Measurements from ENCODE around the gene LRRC52. TPM values are rescaled to one million over a fixed set of nuclear protein-coding genes. Genes with fewer than 3 reads are reported as not detected.

LRRC52 gene
- total and polyA plus RNA-seq, 2 of the 13 experiments (the other 11 are each of a cell fraction or from before 2014, with no cell fraction given) = not detected

DNA sequence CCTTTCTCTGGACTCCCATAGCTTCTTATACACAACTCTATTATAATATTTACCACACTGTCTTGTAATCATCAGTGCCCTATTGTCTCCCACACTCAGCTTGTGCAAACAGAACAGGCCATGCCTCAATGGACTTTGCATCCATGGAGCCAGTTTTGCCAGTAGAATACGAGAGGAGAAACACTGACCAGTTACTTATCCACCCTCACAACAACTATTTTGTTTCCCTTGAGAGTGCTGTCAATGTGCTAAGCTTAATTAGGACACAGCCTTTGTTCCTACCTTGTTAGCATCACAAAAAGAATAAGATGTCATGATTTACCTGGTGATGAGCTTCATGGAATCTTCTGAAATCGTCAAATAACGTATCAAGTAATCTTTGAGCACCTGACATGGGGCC, 18.1 kb upstream of the LRRC52 start (continued):
- TF ChIP-seq POLR2AphosphoS5 (IDR thresholded peaks at IDR 0.05; ENCODE audit: low read depth, low read length) (no peak), ZNF205 (CRISPR knock-in tag; IDR thresholded peaks at IDR 0.05) (peak; percentile 98), ZNF747 (CRISPR knock-in tag; IDR thresholded peaks at IDR 0.05; ENCODE audit: borderline replicate concordance) (no peak), SRY (CRISPR knock-in tag; IDR thresholded peaks at IDR 0.05) (no peak), FOXO1 (CRISPR knock-in tag; IDR thresholded peaks at IDR 0.05) (peak; percentile 78), ZNF124 (CRISPR knock-in tag; IDR thresholded peaks at IDR 0.05) (no peak), PAF1 (CRISPR knock-in tag; IDR thresholded peaks at IDR 0.05) (no peak), ZNF720 (CRISPR knock-in tag; IDR thresholded peaks at IDR 0.05) (no peak), MATR3 (CRISPR knock-in tag; IDR thresholded peaks at IDR 0.05) (no peak), ZNF713 (CRISPR knock-in tag; IDR thresholded peaks at IDR 0.05) (no peak), ATF1 (CRISPR knock-in tag; IDR thresholded peaks at IDR 0.05) (no peak), FOXM1 (CRISPR knock-in tag; IDR thresholded peaks at IDR 0.05) (no peak), SOX5 (CRISPR knock-in tag; IDR thresholded peaks at IDR 0.05; ENCODE audit: borderline replicate concordance) (peak; percentile 97), DMAP1 (CRISPR knock-in tag; IDR thresholded peaks at IDR 0.05) (0 out of 2 replicates have a peak, but pooled peaks have one; percentile 34), GATAD1 (CRISPR knock-in tag; IDR thresholded peaks at IDR 0.05) (no peak), ZNF20 (CRISPR knock-in tag; IDR thresholded peaks at IDR 0.05) (no peak), JUND (CRISPR knock-in tag; IDR thresholded peaks at IDR 0.05) (no peak), GTF2F1 (IDR thresholded peaks at IDR 0.05; ENCODE audit: low read length) (no peak), ZSCAN21 (CRISPR knock-in tag; IDR thresholded peaks at IDR 0.05; ENCODE audit: borderline replicate concordance) (no peak)
- TF ChIP-seq, protein P1, sequence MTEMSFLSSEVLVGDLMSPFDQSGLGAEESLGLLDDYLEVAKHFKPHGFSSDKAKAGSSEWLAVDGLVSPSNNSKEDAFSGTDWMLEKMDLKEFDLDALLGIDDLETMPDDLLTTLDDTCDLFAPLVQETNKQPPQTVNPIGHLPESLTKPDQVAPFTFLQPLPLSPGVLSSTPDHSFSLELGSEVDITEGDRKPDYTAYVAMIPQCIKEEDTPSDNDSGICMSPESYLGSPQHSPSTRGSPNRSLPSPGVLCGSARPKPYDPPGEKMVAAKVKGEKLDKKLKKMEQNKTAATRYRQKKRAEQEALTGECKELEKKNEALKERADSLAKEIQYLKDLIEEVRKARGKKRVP (CRISPR knock-in tag; IDR thresholded peaks at IDR 0.05) = no peak
- TF ChIP-seq, protein P2, sequence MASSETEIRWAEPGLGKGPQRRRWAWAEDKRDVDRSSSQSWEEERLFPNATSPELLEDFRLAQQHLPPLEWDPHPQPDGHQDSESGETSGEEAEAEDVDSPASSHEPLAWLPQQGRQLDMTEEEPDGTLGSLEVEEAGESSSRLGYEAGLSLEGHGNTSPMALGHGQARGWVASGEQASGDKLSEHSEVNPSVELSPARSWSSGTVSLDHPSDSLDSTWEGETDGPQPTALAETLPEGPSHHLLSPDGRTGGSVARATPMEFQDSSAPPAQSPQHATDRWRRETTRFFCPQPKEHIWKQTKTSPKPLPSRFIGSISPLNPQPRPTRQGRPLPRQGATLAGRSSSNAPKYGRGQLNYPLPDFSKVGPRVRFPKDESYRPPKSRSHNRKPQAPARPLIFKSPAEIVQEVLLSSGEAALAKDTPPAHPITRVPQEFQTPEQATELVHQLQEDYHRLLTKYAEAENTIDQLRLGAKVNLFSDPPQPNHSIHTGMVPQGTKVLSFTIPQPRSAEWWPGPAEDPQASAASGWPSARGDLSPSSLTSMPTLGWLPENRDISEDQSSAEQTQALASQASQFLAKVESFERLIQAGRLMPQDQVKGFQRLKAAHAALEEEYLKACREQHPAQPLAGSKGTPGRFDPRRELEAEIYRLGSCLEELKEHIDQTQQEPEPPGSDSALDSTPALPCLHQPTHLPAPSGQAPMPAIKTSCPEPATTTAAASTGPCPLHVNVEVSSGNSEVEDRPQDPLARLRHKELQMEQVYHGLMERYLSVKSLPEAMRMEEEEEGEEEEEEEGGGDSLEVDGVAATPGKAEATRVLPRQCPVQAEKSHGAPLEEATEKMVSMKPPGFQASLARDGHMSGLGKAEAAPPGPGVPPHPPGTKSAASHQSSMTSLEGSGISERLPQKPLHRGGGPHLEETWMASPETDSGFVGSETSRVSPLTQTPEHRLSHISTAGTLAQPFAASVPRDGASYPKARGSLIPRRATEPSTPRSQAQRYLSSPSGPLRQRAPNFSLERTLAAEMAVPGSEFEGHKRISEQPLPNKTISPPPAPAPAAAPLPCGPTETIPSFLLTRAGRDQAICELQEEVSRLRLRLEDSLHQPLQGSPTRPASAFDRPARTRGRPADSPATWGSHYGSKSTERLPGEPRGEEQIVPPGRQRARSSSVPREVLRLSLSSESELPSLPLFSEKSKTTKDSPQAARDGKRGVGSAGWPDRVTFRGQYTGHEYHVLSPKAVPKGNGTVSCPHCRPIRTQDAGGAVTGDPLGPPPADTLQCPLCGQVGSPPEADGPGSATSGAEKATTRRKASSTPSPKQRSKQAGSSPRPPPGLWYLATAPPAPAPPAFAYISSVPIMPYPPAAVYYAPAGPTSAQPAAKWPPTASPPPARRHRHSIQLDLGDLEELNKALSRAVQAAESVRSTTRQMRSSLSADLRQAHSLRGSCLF (CRISPR knock-in tag; IDR thresholded peaks at IDR 0.05; ENCODE audit: borderline replicate concordance) = no peak
- TF ChIP-seq, protein P3, sequence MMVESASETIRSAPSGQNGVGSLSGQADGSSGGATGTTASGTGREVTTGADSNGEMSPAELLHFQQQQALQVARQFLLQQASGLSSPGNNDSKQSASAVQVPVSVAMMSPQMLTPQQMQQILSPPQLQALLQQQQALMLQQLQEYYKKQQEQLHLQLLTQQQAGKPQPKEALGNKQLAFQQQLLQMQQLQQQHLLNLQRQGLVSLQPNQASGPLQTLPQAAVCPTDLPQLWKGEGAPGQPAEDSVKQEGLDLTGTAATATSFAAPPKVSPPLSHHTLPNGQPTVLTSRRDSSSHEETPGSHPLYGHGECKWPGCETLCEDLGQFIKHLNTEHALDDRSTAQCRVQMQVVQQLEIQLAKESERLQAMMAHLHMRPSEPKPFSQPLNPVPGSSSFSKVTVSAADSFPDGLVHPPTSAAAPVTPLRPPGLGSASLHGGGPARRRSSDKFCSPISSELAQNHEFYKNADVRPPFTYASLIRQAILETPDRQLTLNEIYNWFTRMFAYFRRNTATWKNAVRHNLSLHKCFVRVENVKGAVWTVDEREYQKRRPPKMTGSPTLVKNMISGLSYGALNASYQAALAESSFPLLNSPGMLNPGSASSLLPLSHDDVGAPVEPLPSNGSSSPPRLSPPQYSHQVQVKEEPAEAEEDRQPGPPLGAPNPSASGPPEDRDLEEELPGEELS (CRISPR knock-in tag; IDR thresholded peaks at IDR 0.05) = peak; percentile 76
- TF ChIP-seq, protein P4, sequence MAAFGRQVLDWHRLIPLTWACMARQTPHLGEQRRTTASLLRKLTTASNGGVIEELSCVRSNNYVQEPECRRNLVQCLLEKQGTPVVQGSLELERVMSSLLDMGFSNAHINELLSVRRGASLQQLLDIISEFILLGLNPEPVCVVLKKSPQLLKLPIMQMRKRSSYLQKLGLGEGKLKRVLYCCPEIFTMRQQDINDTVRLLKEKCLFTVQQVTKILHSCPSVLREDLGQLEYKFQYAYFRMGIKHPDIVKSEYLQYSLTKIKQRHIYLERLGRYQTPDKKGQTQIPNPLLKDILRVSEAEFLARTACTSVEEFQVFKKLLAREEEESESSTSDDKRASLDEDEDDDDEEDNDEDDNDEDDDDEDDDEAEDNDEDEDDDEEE (CRISPR knock-in tag; IDR thresholded peaks at IDR 0.05) = no peak
- TF ChIP-seq, protein P5, sequence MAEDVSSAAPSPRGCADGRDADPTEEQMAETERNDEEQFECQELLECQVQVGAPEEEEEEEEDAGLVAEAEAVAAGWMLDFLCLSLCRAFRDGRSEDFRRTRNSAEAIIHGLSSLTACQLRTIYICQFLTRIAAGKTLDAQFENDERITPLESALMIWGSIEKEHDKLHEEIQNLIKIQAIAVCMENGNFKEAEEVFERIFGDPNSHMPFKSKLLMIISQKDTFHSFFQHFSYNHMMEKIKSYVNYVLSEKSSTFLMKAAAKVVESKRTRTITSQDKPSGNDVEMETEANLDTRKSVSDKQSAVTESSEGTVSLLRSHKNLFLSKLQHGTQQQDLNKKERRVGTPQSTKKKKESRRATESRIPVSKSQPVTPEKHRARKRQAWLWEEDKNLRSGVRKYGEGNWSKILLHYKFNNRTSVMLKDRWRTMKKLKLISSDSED (CRISPR knock-in tag; IDR thresholded peaks at IDR 0.05) = no peak

Measured in HepG2 (cell line).